H1 (cell line): ENCODE measurements around the gene APOL6. TPM values are rescaled to one million over a fixed set of nuclear protein-coding genes. Genes with fewer than 3 reads are reported as not detected.

Source experiments
- POU5F1 ChIP-seq: IDR thresholded peaks from 2 replicates; pipeline ENCODE4 v1.6.1; 2011; ENCODE audit warnings: low read depth, mild to moderate bottlenecking, low read length, moderate library complexity
- SRF ChIP-seq: IDR thresholded peaks from 2 replicates; pipeline ENCODE4 v1.6.1; 2011; ENCODE audit warnings: mild to moderate bottlenecking, low read depth, low read length, moderate library complexity
- polyA plus RNA-seq, 7 experiments: library from polyadenylated mRNA; depleted of rRNA in 3 of 7; stranded (reverse) in 5 of 7; unstranded in 2 of 7; fragments of >200 nt in 5 of 7; fragments of 200-250 nt in 2 of 7; gene quantifications; 1 replicate in 5 of 7; 2 replicates in 1 of 7; 4 replicates in 1 of 7; pipeline versions ENCODE4 v1.2.1 to v1.2.3, GENCODE V29; 2011 to 2013; ENCODE audit warnings: missing spikeins in 2 of 7, mixed read lengths in 2 of 7
- total RNA-seq: library from RNA; stranded (reverse); fragmentation: NEBNext Ultra II Directional; extraction: Animal tissue kit (Norgen Biotek cat#: 25700); gene quantifications from 2 replicates; pipeline ENCODE4 v1.2.1, GENCODE V29; 2021

Gene APOL6
- total and polyA plus RNA-seq, 2 of the 8 experiments (the other 6 are each of a cell fraction or from before 2014, with no cell fraction given): 0.06 to 0.13 TPM

- TF ChIP-seq SRF (no peak), POU5F1 (no peak)
Measured at GRCh38 chr22:35630891-35631290, 17.4 kb upstream of the APOL6 start (continued).
